Retinal pigment epithelial cell (primary cell): ENCODE measurements around the gene UNC5C.

Experiments
- DNase-seq: peaks from one replicate; pipeline ENCODE4 v3.0.0-alpha.2; 2010; ENCODE audit warnings: low read depth
- H3K4me3 ChIP-seq: 2 replicates; pipeline ENCODE4 v1.5.1; 2011; ENCODE audit warnings: mild to moderate bottlenecking, low read length, control low read depth, moderate library complexity
- TF ChIP-seq, protein P1 (sequence below): conservative IDR thresholded peaks from 2 replicates; pipeline ENCODE4 v1.5.1; 2011; ENCODE audit warnings: low read depth, low read length, control low read depth, inconsistent platforms

UNC5C gene

DNA sequence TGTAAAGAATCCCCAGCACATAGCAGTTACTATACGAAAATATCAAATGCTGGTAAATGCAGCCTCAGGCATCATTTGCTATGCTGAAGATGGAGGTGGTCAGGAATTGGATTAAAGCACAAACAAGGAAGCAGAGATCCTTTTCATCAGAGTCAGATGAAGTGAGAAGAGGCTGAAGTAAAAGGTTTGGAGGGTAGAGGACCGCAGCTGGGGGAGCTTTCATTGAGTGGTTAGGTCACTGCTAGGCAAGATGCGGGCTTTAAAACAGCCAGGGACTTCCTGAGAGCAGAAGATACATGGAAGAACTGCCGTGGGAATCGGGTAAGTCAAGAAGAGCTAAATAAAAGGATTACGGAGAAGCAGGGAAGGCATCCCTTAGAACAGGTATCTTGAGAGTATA, 351.4 kb downstream of the UNC5C start:
- H3K4me3 ChIP-seq, result no peak overlapping the region
- no peak for DNase-seq
- TF ChIP-seq, protein P1, sequence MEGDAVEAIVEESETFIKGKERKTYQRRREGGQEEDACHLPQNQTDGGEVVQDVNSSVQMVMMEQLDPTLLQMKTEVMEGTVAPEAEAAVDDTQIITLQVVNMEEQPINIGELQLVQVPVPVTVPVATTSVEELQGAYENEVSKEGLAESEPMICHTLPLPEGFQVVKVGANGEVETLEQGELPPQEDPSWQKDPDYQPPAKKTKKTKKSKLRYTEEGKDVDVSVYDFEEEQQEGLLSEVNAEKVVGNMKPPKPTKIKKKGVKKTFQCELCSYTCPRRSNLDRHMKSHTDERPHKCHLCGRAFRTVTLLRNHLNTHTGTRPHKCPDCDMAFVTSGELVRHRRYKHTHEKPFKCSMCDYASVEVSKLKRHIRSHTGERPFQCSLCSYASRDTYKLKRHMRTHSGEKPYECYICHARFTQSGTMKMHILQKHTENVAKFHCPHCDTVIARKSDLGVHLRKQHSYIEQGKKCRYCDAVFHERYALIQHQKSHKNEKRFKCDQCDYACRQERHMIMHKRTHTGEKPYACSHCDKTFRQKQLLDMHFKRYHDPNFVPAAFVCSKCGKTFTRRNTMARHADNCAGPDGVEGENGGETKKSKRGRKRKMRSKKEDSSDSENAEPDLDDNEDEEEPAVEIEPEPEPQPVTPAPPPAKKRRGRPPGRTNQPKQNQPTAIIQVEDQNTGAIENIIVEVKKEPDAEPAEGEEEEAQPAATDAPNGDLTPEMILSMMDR, result no peak

DNA sequence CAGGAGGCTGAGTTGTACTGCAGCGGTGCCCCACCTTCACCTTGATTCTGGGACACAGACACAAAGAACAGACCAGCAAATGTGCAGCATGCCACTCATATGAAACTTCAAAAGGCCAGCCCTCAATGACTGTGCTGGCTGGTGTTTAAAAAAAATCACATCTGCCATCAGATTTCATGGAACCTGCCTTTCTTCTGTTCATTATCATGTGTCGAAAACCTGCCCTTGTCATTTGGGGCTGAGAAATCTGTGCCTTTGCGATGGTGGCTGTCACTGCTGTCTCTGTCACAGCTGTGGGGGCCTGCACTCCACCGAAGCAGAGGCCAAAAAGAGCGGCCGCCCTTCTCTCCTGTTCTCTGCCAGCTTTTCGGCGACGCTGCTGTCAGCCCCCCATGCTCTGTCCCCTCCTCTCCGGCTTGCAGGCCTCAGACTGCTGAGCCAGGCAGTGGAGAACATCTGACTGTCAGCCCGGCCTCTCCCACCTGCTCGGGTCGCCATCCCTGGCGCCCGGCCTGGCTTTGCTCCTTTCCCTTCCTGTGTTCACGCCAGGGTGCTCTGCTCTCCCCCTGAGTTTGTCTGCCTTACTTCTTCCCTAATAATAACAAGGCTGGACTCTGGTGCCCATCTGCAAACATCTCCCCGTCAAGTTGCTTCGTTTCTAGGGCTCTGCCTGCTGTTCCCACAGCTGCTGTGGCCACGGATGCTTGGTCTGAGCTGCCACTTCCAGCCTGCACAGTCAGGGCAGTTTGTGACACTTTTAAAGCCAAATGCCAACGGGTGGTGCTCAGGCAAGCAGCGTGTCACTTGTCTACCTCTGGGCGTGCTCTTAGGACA, 355.2 kb downstream of the UNC5C start:
- TF ChIP-seq, protein P1, result no peak
- no peak for DNase-seq
- no peak overlapping the region for H3K4me3 ChIP-seq

DNA sequence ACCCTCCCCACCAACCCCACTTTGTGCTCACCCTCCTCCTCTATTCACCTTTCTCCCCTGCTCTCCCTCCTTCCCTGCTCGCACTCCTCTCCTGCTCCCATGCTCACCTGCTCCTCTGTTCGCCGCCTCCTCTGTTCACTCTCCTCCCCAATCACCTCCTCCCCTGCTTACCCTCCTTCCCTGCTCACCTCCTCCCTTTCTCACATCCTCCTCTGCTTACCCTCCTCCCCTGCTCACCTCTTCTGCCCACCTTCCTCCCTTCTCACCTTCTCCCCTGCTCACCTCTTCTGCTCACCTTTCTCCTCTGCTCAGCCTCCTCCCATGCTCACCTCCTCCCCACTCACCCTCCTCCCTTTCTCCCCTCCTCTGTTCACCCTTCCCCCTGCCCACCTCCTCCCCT, 357.2 kb downstream of the UNC5C start:
- H3K4me3 ChIP-seq, result no peak overlapping the region
- DNase-seq, result no peak
- TF ChIP-seq, protein P1, result no peak

DNA sequence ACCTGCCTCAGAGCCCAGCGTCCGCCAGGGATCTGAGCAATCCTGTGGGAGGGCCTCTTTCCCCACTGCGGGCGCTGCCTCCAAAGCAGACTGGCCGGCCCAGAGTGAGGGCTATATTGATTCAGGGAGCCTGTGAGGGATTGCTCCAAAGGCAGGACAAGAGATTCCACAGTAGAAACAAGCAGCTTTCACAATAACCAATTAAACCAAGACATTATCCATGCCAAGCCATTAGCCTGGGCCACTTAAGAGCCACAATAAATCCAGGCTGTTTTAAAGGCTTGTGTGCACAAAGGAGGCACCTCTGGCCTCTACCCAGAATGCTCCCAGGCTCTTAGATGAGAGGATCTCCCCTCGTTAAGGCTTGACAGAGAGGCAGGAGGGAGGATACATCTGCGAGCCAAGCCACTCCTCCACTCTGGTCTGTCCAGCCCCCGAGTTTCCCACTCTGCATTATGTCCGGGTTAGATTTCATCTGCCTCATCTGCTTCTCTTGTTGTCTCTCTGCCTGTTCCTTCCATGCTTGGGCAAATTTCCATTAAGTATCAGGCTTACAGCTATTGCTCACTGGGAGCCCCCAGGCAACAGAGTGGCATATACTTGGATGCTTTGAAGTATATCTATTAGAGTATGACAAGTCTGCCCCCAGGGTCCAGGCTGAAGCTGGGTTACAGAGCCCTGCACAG, 357.9 kb downstream of the UNC5C start:
- no peak for DNase-seq
- TF ChIP-seq, protein P1, result no peak
- H3K4me3 ChIP-seq, result no peak overlapping the region

GRCh38 chr4:95188701-95189370, 359.9 kb downstream of the UNC5C start:
- H3K4me3 ChIP-seq, result no peak overlapping the region
- no peak for DNase-seq
- TF ChIP-seq, protein P1, result no peak

DNA sequence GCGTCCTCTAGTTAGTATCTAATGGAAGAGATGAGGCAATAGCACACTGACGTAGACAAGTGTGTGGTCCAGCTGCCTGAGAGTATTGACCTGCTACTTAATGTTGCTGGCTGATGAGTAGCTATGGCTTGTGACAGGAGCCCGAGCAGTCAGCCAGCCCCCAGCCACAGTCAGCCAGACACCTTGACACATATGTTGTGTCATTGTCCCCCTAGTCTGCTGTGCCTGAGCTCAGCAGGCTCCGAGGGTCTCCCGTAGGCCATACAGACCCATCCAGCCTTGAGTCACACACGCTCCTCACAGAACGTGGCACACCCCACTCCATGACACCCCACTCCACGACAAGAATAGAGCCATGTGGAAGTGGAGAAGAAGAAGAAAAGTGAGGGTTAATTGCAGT, 362.1 kb downstream of the UNC5C start:
- DNase-seq, result no peak
- TF ChIP-seq, protein P1, result no peak
- no peak overlapping the region for H3K4me3 ChIP-seq
